Peyer's patch (tissue), 4 donors: ENCODE measurements around the gene FXYD3. TPM values are rescaled to one million over a fixed set of nuclear protein-coding genes. Genes with fewer than 3 reads are reported as not detected.

ENCODE experiments used
- DNase-seq, 3 donors: peaks; one replicate each; pipeline ENCODE4 v3.0.0-alpha.2; 2017 to 2019
- H3K27ac ChIP-seq, 4 donors: fragments of 200-600 bp; sonication (generic); one replicate each; pipeline ENCODE4 v1.5.1; 2016 to 2019
- H3K27me3 ChIP-seq, 2 donors: fragments of 200-600 bp; sonication (generic); one replicate each; pipeline ENCODE4 v1.5.1; 2019
- H3K36me3 ChIP-seq, 3 donors: fragments of 200-600 bp; sonication (generic); one replicate each; pipeline ENCODE4 v1.5.1; 2016 to 2019
- H3K4me1 ChIP-seq, 4 donors: fragments of 200-600 bp; sonication (generic); one replicate each; pipeline ENCODE4 v1.5.1; 2016 to 2019
- H3K4me3 ChIP-seq, 4 donors: fragments of 200-600 bp; sonication (generic); 1 replicate in 3 of 4; 2 replicates in 1 of 4; pipeline ENCODE4 v1.5.1; 2016 to 2019; ENCODE audit warnings: mild to moderate bottlenecking in 1 of 4
- H3K9me3 ChIP-seq, 4 donors: fragments of 200-600 bp; sonication (generic); one replicate each; pipeline ENCODE4 v1.5.1; 2016 to 2019; ENCODE audit warnings: mild to moderate bottlenecking in 1 of 4
- CTCF ChIP-seq, 6 experiments: fragments of 450-650 bp in 4 of 6; fragments of 200-600 bp in 2 of 6; sonication (generic) in 1 of 6; IDR thresholded peaks; one replicate each; pipeline ENCODE4 v1.5.1; 2017 to 2019; ENCODE audit warnings: antibody characterized with exemption in 6 of 6, mild to moderate bottlenecking in 3 of 6, moderate library complexity in 1 of 6
- POLR2A ChIP-seq, 2 donors: fragments of 450-650 bp; IDR thresholded peaks; one replicate each; pipeline ENCODE4 v1.5.1; 2017; ENCODE audit warnings: antibody characterized with exemption in 2 of 2, mild to moderate bottlenecking in 2 of 2, moderate library complexity in 2 of 2
- total RNA-seq, 4 donors: library from RNA; depleted of rRNA; stranded (reverse); fragments of >200 nt; gene quantifications; one replicate each; pipeline ENCODE4 v1.1.0, GENCODE V29; 2016

Gene FXYD3
- total RNA-seq, 4 donors from 2014 or later = 33.0 to 1,418 (median 1,063) TPM

GRCh38 chr19:35070471-35070870 lies 45.2 kb upstream of the FXYD3 start:
- no peaks in the 10 kb centered on the region for H3K27me3 ChIP-seq
- TF ChIP-seq CTCF (IDR thresholded peaks at IDR 0.05) = no peak
- TF ChIP-seq POLR2A (IDR thresholded peaks at IDR 0.05) = no peak
- H3K4me1 ChIP-seq = no peaks in the 10 kb centered on the region
- H3K27ac ChIP-seq = no peak overlapping the region
- H3K36me3 ChIP-seq = no peaks in the 10 kb centered on the region
- peaks cover 0 to 7% (median 3%) of the 10 kb centered on the region in 4 donors for H3K9me3 ChIP-seq
- no peak for DNase-seq
- no peak overlapping the region for H3K4me3 ChIP-seq

GRCh38 chr19:35073516-35073915 lies 42.1 kb upstream of the FXYD3 start:
- TF ChIP-seq POLR2A (IDR thresholded peaks at IDR 0.05) (no peak), CTCF (IDR thresholded peaks at IDR 0.05) (no peak)
- Histone ChIP-seq H3K4me1 (peaks cover 0 to 3% (median 0%) of the 10 kb centered on the region in 4 donors), H3K27ac (no peak overlapping the region), H3K4me3 (no peak overlapping the region), H3K27me3 (no peaks in the 10 kb centered on the region), H3K36me3 (no peaks in the 10 kb centered on the region), H3K9me3 (peaks cover 0 to 5% (median 2%) of the 10 kb centered on the region in 4 donors)
- no peak for DNase-seq

GRCh38 chr19:35073941-35074340 lies 41.7 kb upstream of the FXYD3 start:
- Histone ChIP-seq H3K4me1 (peaks cover 0 to 3% (median 0%) of the 10 kb centered on the region in 4 donors), H3K27me3 (no peaks in the 10 kb centered on the region), H3K27ac (no peak overlapping the region), H3K36me3 (no peaks in the 10 kb centered on the region), H3K9me3 (peaks cover 0 to 5% (median 2%) of the 10 kb centered on the region in 4 donors), H3K4me3 (no peak overlapping the region)
- no peak for DNase-seq
- TF ChIP-seq CTCF (IDR thresholded peaks at IDR 0.05) (no peak), POLR2A (IDR thresholded peaks at IDR 0.05) (no peak)

GRCh38 chr19:35074426-35075201 lies 41.0 kb upstream of the FXYD3 start:
- no peak for DNase-seq
- no peak overlapping the region for H3K4me3 ChIP-seq
- peaks cover 0 to 3% (median 0%) of the 10 kb centered on the region in 4 donors for H3K4me1 ChIP-seq
- no peak overlapping the region for H3K27ac ChIP-seq
- no peaks in the 10 kb centered on the region for H3K27me3 ChIP-seq
- no peaks in the 10 kb centered on the region for H3K36me3 ChIP-seq
- H3K9me3 ChIP-seq = peaks cover 0 to 5% (median 2%) of the 10 kb centered on the region in 4 donors
- no peak for TF ChIP-seq POLR2A (IDR thresholded peaks at IDR 0.05)
- no peak for TF ChIP-seq CTCF (IDR thresholded peaks at IDR 0.05)

GRCh38 chr19:35075202-35076025 lies 40.2 kb upstream of the FXYD3 start:
- H3K4me1 ChIP-seq = peaks cover 0 to 3% (median 0%) of the 10 kb centered on the region in 4 donors
- H3K4me3 ChIP-seq = no peak overlapping the region
- no peak for DNase-seq
- peaks cover 0 to 4% (median 1%) of the 10 kb centered on the region in 4 donors for H3K9me3 ChIP-seq
- H3K27me3 ChIP-seq = no peaks in the 10 kb centered on the region
- TF ChIP-seq CTCF (IDR thresholded peaks at IDR 0.05) (no peak), POLR2A (IDR thresholded peaks at IDR 0.05) (no peak)
- no peaks in the 10 kb centered on the region for H3K36me3 ChIP-seq
- H3K27ac ChIP-seq = no peak overlapping the region
